ENCODE measurements around the gene FGFR3.

DNA sequence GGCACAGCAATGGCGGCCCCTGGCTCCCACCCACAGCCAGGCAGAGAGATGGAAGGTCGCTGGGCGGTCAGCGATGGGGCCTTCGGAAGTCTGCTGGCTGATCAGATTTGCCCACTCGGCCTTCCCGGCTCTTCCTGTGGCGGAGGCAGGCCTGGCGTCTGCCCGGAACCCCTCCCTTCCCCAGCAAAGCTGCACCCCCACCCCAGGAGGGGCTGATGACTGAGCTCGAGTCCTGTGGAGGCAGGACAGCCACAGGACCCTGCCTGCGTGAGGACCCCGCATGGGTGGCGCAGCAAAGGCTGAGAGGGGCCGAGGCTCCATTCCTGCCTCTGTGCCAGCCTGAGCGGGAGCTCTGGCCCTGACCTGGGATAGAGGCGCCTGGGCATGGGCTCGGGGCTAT lies 37.0 kb upstream of the FGFR3 start:
- no peak for TF ChIP-seq POLR2AphosphoS5 (IDR thresholded peaks at IDR 0.05; ENCODE audit: low read depth, low read length)
- TF ChIP-seq TAF1 (IDR thresholded peaks at IDR 0.05; ENCODE audit: borderline replicate concordance, low read depth, low read length) = no peak
- TF ChIP-seq POLR2A (IDR thresholded peaks at IDR 0.05; ENCODE audit: low read depth, low read length) = no peak

All from GM12892 (cell line).